Stimulated activated CD4-positive, alpha-beta T cell treated with anti-CD3 and anti-CD28 coated beads, Interleukin-15, amount 100 ng/mL, for 24 hours (primary cell): Measurements from ENCODE around the gene SEC22B.
A peak's percentile ranks its signal among the peaks of the same experiment; 100 is the strongest.
"Not testable (repeated sequence)": the region's sequence is repeated elsewhere in the genome, so short reads cannot be mapped to it uniquely, and the experiment has no call there.

ENCODE experiments used
- DNase-seq: peaks from one replicate; pipeline ENCODE4 v3.0.0-alpha.2; 2020

The SEC22B gene

DNA sequence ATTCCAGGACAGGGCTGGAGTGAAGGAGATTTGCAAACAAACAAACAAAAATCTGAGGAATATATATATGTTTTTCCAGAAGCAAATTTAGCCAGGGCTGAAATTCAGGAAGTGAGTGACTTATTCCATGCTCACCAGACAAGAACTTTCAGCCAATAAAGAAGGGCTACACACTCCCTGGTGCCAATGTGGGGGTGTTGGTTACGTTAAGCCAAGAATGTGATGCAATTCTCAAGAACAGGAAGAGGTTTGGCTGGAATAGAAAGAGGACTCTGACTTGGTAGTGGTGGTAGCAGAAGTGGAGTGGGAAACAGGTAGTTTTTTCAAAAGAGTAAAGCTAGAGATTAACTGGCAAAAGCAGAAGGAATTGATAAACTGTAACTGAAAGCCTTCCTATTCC, 31.7 kb downstream of the SEC22B start:
- not testable (repeated sequence) for DNase-seq

DNA sequence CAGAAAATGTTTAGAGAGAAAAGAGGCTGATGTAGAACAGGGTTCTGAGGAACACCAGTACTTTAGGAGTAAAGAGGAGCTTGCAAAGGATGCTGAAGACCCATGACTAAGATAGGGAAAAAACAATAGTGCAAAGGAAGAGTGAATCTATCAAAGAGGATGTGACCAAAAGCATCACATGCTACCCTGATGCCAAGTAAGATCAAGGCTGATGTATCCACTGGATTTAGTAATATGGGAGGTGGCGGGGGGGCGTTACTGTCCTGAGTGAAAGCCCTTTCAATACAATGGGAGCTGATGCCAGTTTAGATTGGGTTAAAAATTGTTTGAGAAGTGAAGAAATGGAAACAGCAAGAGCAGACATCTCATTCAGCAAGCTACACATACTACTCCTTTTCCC, 32.2 kb downstream of the SEC22B start:
- peak; percentile 24 for DNase-seq

DNA sequence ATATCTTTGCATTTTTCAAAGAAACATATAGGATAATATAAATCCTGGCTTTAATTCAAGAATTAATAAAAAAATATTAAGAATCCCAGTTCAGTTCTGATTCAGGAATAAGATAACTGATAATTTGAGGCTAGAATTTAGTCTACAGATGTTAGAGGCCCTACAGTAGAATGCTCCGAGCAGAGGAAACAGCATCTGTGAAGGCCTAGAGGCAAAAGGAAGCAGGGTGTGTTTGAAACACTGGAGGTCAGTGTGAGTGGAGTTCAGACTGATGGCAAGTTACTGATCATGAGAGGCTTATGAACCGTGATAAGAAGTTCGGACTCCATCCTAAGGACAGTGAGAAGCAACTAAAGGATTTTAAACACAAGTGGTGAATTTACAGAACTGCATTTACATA, 33.0 kb downstream of the SEC22B start:
- not testable (repeated sequence) for DNase-seq

DNA sequence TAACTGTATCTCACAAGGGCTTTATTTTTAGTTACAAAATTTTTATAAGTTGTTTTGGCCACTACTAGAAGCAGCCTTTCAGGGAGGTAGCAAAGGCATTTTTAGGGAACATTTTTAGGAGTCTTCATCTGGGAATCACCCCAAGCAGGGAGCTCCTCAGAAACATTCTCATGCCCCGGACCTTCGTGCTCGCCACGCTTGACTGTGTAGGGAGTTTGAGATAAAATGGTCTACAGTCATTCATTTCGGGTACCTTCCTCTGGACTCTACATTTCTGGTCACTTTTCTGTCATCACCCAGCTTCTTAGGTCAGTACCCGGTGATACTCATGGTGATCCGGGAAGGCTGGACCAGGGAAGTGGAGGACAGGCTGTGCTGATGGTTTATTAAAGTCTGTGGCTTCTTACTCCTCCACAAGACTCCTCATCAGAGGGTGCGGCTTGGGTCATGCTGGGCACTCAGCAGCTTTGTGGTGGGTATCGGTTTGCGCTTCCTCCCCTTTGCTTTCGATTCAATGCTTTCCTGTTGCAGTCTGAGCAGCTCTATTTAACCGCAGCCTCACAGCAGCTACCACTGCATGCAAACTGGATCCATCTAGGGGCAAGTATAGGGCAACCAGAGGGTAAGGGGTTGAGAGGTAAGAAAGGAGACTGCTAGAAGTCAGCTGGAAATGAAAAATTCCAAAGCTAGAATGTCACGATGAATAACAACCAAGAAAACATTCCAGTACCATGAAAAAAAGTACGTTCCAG, 33.6 kb downstream of the SEC22B start:
- peak; percentile 72 for DNase-seq

DNA sequence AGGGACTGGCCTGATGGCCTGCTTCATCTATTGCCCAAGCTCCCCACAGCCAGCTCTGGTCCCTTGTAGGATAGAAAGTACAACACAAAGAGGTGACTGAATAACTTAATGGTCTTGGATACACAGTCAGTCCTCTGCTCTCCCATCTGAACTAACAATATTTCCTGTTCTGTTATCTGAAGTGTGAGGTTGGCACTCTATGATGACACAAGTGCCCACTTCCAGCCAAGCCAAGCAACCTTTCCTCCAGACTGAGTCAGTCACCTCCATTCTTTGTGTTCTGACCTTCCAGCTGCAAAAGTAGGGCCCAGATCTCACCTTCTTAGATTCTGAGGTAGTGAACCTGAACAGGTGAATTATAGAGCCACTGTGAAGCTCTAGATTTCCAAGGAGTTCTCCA, 34.5 kb downstream of the SEC22B start:
- DNase-seq, result not testable (repeated sequence)

DNA sequence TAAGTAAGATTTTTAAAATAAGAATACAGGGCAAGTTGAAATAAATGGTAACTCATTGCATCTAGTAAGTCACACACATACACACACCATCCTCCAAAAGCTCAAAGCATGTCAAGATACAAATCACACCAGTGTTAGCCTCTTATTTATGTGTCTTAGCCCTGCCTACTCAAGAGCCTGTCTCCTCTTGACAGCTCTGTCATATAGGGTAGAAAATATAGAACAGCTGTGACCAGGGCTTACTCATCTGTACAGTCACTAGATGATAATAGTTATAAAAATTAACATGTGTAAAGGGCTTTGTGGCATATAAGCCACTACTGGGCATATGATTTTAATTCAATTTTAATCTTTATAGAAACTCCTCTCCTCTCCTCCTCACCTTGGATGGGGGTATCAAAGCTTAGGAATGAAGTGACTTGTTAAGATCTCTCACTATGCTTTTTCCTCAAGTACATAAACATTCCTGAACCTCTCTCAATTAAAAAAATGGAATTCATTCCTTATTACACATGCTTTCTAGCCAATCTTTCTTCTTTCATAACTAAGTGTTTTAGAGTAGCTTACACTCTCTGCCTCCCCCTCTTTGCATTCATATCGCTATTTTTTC, 35.6 kb downstream of the SEC22B start:
- not testable (repeated sequence) for DNase-seq

DNA sequence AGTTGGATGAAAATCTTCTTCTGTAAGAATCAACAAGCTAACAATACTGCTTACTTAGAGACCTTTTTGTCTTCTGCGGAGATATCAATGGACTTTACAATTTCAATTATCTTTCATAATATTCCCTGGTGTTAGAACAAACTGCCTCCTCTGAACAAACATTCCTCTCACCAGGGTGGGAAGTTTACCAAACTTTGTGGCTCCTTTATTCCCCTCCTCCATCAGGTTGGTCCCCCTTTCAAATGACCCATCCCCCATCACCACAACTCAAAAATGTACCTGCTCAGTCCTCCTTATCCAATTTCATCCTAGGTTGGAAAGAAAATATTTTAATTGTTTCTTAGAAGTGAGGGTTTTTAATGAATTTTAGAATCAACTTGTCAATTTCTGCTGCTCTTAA, 40.2 kb downstream of the SEC22B start:
- not testable (repeated sequence) for DNase-seq

DNA sequence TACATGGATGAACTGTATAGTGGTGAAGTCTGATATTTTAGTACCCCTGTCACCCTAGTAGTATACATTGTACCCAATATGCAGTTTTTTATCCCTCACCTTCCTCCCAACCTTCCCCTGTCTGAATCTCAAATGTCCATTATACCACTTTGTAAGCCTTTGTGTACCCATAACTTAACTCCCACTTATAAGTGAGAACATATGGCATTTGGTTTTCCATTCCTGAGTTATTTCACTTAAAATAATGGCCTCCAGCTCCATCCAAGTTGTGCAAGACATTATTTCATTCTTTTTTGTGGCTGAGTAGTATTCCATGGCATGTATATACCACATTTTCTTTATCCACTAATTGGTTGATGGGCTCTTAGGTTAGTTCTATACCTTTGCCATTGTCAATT, 42.4 kb downstream of the SEC22B start:
- not testable (repeated sequence) for DNase-seq

DNA sequence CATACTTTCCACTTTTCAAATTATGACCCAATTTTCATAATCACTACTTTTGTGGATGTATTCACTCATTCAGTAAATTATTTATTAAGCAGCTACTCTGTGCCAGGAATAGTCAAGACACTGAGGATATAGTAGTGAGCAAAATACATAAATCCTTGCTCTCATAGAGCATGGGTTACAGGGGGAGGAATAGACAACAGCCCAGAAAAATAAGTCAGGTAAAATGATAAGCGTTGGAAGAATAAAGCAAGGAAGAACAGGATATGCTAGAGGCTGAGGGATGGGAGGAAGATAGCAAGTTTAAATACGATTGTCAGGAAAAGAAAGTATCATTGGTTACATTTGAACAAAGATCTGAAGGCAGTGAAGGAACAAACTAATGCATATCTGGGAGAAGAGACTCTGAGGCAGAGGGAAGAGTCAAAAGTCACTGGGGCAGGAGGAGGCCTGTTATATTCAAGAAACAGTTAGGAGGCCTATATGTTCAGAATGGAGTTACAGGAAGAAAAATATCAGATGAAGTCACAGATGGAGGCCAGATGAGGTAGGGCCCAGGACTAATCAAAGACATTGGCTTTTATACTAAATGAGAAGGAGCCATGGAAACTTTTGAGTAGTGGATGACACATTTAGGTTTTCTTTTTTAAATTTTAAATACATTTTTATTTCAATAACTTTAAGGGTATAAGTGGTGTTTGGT, 42.9 kb downstream of the SEC22B start:
- no peak for DNase-seq

DNA sequence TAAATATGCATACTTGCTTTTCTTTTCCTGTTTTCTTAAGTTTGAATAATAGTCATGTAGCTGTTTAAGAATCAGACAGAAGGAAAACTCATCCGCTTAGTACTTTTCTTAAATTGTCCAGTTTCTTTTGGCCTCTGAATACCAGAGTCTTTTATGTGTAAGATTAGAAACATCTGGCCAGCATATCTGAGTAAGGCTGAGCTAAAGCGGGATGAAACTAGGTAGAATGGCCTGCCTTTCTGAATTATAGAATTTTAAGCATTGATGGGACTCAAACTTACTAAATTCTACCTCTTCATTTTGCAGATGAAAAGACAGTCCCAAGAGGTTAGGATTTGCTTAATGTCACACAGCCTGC, 43.9 kb downstream of the SEC22B start:
- not testable (repeated sequence) for DNase-seq

DNA sequence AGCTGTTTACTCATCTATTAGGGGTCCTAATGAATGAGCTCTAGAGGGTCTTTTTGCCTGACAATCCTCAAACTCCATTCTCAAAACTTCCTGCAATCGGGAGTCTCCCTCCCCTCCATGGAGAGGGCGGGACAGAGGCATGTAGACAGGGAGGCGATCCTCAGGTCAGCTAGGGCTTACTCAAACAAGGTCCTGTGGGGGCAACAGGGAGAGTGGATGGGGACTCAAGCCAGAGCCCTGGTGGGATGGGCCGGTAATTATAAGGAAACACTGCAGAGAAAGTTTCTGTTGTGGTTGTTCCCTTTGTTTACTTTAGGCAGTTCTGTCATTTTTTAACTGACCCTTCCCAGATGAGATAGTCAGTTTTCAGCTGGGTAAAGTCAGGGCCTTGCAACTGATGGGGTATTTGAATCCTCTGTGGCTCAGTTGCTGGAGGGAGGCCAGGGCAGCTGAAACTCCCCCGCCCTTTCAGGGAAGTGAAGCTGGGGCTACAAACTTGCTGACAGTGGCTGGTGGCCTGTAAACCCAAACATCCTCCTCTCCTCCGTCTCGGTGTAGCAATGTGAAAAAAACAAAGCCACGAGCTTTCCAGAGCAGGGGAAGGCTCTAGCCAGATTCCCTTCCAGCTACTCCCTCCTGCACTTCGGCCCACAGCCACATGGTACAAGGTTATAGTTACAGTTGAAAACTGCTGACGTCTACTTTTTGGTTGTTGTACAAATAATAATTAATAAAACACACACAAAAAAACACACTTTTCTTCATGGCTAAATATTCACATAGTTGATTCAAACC, 44.5 kb downstream of the SEC22B start:
- DNase-seq, result not testable (repeated sequence)

DNA sequence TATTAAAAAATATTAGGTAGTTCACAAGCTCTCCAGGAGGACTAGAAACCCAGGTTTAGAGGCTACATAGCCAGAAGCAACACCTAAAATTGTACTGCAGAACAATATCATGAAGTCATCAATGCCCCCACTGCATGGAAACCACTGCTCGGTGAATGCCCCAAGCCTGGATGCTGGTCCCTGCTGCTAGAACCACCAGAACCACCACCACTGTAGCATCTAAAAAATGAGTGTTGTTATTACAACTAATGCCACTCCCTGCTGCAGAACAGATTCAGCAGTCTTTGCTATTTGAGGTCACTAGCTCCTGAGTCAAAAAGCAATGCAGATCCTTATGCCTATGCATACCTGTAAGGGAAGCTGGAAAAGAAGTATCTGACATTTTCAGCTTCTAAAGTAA, 48.4 kb downstream of the SEC22B start:
- DNase-seq, result not testable (repeated sequence)

DNA sequence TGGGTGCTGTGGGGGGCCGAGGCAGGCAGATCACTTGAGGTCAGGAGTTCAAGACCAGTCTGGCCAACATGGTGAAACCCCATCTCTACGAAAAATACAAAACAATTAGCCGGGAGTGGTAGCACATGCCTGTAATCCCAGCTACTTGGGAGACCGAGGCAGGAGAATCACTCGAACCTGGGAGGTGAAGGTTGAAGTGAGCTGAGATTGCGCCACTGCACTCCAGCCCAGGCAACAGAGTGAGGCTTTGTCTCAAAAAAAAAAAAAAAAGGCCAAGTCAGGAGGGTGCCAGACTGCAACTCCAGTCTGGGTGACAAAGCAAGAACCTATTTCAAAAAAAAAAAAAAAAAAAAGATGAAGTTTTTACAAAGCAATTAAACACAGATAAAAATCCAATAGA, 50.1 kb downstream of the SEC22B start:
- DNase-seq, result not testable (repeated sequence)

DNA sequence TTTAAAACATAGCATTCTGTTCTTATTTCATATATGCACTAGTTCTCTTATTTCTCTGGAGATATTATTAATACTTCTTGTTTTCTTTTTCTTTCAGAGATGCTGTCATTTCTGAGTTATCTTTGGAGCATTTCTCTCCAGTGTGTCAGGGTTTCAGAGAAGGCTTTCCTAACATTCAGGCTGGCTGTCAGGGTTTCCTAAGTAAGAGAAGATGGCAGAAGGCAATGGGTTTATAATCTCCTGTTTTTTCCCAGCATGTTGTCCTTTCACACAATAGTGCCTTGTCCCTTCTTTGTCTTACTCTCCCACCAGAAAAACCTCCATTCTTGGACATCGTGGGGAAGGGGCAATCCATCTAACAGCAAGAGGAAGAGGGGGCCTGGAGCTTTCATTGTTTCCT, 51.7 kb downstream of the SEC22B start:
- DNase-seq, result not testable (repeated sequence)

DNA sequence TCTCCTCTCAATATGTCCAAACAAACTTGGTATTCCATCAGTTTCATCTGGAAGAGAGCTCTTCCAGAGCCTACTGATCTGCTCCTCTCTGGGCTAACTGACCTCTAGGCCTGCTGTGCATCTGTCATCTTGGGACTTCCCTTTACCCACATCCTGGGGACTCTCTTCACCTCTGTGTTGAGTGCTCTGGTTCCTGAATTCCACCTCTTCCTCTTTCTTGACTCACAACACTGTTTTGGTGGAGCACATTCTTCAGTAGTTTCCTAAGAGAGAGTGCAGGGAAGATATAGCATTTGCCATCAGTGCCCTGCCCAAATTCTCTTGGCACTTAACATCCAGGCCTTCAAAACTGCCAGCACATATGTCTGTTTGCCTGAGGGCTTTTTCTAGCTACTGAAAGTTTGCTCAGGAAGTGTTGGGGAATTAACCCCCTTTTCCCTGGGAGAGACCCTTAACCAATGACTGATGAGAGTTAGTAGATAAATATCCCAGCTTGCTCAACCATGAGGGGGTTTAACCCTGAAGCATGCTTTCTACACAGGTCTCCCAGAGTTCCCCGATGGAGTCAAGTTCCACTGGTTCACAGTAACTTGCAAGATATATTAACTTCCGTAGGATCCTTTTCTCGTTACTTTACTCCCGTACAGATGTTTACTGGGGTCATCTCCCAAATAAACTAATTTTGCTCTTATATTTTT, 52.4 kb downstream of the SEC22B start:
- DNase-seq, result not testable (repeated sequence)

DNA sequence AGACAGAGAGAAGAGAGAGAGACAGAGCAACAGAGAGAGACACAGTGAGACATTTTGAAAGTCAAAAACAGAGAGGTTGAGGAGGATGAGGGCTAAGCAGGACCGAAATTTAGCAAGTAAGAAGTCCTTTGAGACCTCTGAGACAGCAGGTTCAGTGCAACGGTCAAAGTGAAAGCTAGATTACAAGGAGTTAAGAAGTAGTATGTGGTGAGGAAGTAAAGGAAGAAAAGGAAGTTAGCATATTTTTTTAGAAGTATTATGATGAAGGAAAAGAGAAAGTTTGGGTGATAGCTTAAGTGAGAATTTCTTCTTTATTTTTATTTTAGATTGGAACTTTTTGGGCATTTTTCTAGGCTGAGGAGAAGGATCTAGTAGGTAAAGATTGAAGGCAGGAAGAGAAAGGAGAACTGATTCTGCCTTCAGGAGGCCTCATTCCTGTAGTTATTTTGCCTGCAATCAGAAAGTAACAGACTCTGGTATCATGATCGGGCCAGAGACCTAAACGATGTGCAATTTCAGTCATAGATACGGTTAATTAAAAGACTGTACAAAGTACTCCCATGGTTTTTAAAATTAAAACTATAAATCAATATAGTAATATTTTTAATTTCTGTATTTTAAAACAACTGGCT, 53.9 kb downstream of the SEC22B start:
- DNase-seq, result not testable (repeated sequence)

DNA sequence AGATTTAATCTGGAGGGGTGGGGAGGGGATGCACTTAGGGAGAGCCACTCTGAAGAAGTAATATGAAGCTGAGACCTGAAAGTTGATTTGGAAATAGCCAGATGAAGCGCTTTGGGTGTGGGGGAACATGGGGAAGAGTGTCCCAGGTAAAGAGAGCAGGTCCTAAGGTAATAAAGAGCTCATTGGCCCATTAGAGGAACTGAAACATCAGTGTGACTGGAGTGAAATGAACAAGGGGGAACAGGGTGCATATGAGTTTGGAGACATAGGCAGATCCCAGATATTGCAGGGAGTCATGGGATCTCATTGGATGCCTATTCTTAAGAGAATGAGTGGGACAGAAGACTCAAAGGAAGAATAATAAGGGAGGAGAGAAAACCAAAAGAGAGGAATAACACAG, 54.5 kb downstream of the SEC22B start:
- not testable (repeated sequence) for DNase-seq

DNA sequence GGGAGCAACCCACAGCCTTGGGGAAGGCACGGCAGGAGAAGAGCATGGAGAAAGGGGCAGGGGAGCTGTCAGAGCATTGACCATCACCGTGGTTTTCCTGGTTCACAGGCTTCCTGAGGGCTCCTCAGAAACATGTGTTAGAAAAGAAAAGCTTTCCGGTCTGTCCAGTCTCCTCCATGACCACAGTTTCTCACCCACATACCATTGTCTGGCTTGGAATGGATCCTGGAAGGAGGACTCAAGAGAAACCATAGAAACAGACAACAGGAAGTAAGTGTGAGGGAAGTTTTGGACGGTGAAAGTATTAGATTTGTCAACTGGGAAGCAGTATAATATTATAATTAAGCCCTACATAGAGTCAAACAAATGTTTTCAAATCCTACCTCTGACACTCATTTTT, 55.8 kb downstream of the SEC22B start:
- DNase-seq, result not testable (repeated sequence)

DNA sequence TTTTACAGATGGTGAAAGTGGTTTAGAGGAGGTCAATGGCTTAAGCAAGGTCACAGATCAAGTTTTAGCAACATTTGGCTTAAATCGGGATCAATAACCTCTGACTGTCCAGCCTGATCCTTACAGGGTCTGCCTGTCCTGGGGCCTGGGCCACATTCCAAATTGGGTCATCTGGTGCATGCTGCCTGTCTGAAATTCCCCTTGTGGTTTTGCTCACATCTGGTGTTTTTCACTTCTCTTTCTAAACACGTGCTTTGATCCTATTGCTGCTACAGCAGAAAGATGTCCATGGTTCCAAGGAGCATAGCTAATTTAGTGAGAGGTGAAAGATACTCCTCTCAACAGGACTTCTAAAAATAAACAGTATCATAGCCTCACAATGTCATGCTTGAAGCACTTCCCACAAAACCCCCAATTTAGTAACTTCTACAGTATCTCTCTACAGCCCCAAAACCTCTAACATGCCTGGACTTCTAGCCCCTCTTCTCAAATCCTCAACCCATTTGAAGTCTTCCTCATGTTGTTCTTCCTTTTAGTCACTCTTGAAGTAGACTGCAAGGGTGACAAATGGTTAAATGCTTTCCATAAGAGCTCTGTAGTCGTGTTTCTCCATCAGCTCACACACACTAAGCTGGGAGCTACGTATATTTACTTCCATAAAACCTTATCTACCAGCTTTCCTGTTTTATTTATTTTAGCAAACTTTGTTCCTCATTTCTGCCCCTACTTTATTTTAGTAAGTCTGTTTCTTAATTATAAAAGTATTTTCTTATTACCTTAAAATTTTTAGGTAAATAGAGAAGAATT, 58.7 kb downstream of the SEC22B start:
- DNase-seq, result not testable (repeated sequence)

DNA sequence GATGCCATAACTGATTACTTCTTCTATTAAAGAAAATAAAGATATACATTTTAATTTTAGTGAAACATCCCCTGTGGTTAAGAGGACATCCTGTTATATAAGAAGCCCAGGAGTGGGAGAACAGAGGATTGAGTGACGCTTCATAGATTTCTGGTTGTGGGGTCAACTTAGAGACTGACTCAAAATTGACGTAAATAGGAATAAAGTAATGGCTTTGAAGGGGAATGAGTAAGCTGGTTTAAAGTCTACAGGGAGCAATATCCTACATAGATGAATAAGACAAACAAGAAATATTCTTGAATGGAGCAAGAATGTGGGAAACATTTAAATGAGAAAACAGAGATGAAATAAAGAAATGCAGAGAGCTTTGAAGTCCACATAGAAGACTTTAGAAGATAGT, 60.2 kb downstream of the SEC22B start:
- DNase-seq, result not testable (repeated sequence)

DNA sequence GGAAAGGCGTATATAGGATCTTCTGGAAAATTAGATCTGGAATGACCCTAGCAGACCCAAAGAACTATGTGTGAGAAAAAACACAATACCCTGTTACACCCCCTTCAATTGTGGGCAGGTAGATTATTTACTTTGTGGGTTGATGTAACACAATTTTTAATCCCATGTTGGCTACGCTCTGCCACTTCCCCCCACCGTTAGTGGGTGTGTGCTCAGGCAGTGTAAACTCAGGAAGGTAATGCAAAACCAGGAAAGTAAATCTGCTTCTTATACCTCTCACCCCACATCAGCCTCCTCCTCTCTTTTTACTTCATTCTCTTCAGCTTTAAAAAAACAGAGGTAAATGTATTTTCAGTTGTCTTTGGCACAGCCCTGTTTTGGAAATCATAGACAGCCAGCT, 63.2 kb downstream of the SEC22B start:
- DNase-seq, result not testable (repeated sequence)
